Nephron progenitor cell (in vitro differentiated cells): ENCODE measurements around the gene LCLAT1.

Experiments used
- DNase-seq: peaks from one replicate; pipeline ENCODE4 v3.0.0; 2021
- H3K27ac Mint-ChIP-seq: 2 replicates; pipeline ENCODE4 v1.8.0; 2021; ENCODE audit warnings: mild to moderate bottlenecking, moderate library complexity, mixed read lengths
- H3K27me3 Mint-ChIP-seq: 2 replicates; pipeline ENCODE4 v1.8.0; 2021; ENCODE audit warnings: mild to moderate bottlenecking, low read depth, mixed read lengths; ENCODE audit not compliant: poor library complexity
- H3K36me3 Mint-ChIP-seq: 2 replicates; pipeline ENCODE4 v1.8.0; 2021; ENCODE audit warnings: low read depth, mixed read lengths
- H3K4me1 Mint-ChIP-seq: 2 replicates; pipeline ENCODE4 v1.8.0; 2021; ENCODE audit warnings: mixed read lengths
- H3K4me3 Mint-ChIP-seq: 2 replicates; pipeline ENCODE4 v1.8.0; 2021; ENCODE audit warnings: mild to moderate bottlenecking, moderate library complexity, mixed read lengths
- H3K9me3 Mint-ChIP-seq: 2 replicates; pipeline ENCODE4 v1.8.0; 2021; ENCODE audit warnings: mild to moderate bottlenecking, moderate library complexity, mixed read lengths
- CTCF ChIP-seq: fragments of 200-600 bp; sonication (generic); IDR thresholded peaks from 2 replicates; pipeline ENCODE4 v1.5.0; 2021; ENCODE audit warnings: antibody characterized with exemption

LCLAT1 gene

DNA sequence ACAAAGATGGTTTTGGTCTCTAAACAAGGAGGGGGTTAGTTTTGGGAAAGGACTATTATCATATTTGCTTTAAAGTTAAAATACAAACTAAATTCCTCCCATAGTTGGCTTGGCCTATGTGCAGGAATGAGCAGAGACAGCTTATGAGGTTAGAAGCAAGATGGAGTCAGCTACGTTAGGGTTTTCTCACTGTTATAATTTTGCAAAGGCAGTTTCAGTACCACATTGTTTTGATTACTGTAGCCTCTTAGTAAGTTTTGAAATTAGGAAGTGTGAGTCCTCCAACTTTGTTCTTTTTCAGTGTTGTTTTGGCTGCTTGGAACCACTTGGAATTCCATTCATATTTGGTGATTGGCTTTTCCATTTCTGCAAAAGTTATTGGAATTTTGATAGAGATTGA lies 23.4 kb downstream of the LCLAT1 start:
- Mint-ChIP-seq H3K36me3 (peaks cover 43% of the 10 kb centered on the region), H3K9me3 (peaks cover 39% of the 10 kb centered on the region), H3K27ac (no peak overlapping the region), H3K4me1 (peaks cover 9% of the 10 kb centered on the region), H3K27me3 (no peaks in the 10 kb centered on the region), H3K4me3 (no peak overlapping the region)
- no peak for DNase-seq
- no peak for TF ChIP-seq CTCF

GRCh38 chr2:30472326-30472725 lies 25.3 kb downstream of the LCLAT1 start:
- Mint-ChIP-seq H3K27ac (no peak overlapping the region), H3K36me3 (peaks cover 62% of the 10 kb centered on the region), H3K27me3 (no peaks in the 10 kb centered on the region), H3K4me3 (no peak overlapping the region), H3K4me1 (no peaks in the 10 kb centered on the region), H3K9me3 (peaks cover 43% of the 10 kb centered on the region)
- no peak for DNase-seq
- no peak for TF ChIP-seq CTCF

DNA sequence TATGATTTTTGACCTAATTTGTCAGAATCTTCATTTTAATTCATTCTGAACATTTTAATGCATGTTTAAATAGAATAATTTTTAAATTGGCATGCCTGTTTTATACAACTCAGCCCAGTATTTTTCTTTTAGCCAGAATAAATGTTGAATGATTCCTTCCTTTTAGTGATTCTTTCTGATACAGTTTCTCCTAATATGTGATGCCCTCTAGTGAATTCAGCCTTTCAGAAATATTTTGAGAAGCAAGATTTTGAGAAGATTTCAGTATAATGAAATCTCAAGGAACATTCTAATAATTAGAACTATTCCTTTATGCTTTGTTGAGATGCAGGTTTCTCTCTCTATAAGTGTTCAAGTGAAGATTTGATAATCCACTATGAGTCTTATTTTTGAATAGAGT lies 28.5 kb downstream of the LCLAT1 start:
- DNase-seq: no peak
- Mint-ChIP-seq H3K36me3 (peaks cover 55% of the 10 kb centered on the region), H3K4me3 (no peak overlapping the region), H3K27ac (no peak overlapping the region), H3K9me3 (peaks cover 11% of the 10 kb centered on the region), H3K4me1 (no peaks in the 10 kb centered on the region), H3K27me3 (no peaks in the 10 kb centered on the region)
- no peak for TF ChIP-seq CTCF

GRCh38 chr2:30476636-30477035 lies 29.6 kb downstream of the LCLAT1 start:
- DNase-seq: no peak
- no peak for TF ChIP-seq CTCF
- H3K4me1 Mint-ChIP-seq: peaks cover 6% of the 10 kb centered on the region

DNA sequence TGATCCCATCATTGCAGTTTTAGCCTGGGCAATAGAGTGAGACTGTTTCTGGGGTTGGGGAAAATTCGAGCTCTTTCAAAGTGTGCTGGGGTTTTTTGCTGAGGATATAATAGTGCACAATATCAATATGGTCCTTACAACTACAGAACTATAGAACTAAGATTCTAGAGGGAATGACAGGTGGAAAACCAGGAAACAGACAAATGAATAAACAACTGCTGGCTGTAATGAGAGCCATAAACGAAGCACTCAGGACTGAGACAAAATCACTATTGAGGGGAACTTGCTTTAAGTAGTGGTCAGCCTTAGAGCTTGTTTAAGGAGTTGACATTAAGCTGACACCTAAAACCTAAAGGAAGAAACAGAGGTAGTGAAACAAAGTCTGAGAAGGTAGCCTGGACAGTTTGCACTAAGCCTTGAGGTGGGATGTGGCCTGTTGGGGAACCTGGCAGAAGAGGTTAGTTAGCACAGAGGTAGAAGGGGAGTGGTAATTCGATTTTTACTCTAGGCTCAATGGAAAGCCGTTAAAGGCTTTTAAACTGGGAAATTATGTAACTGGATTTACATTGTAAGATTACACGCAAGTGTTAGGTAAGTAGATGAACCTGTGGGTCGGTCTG lies 33.8 kb downstream of the LCLAT1 start:
- Mint-ChIP-seq H3K27ac (no peak overlapping the region), H3K27me3 (no peaks in the 10 kb centered on the region), H3K9me3 (peaks cover 5% of the 10 kb centered on the region), H3K36me3 (peaks cover 42% of the 10 kb centered on the region), H3K4me3 (no peak overlapping the region), H3K4me1 (peaks cover 11% of the 10 kb centered on the region)
- TF ChIP-seq CTCF: no peak
- DNase-seq: no peak

More at GRCh38 chr2:30476636-30477035, 29.6 kb downstream of the LCLAT1 start:
- Mint-ChIP-seq H3K27ac (no peak overlapping the region), H3K9me3 (peaks cover 10% of the 10 kb centered on the region), H3K36me3 (peaks cover 53% of the 10 kb centered on the region), H3K4me3 (no peak overlapping the region), H3K27me3 (no peaks in the 10 kb centered on the region)

GRCh38 chr2:30481323-30481800 lies 34.3 kb downstream of the LCLAT1 start:
- Mint-ChIP-seq H3K27me3 (no peaks in the 10 kb centered on the region), H3K4me3 (no peak overlapping the region), H3K36me3 (peaks cover 37% of the 10 kb centered on the region), H3K4me1 (peaks cover 11% of the 10 kb centered on the region), H3K9me3 (peaks cover 4% of the 10 kb centered on the region), H3K27ac (no peak overlapping the region)
- no peak for DNase-seq
- no peak for TF ChIP-seq CTCF
